HepG2 (cell line): ENCODE data around the gene FBF1. TPM values are rescaled to one million over a fixed set of nuclear protein-coding genes. Genes with fewer than 3 reads are reported as not detected.
A peak's percentile ranks its signal among the peaks of the same experiment; 100 is the strongest.

Experiments
- ATF1 ChIP-seq: IDR thresholded peaks from 2 replicates; pipeline ENCODE4 v1.6.1; 2016; ENCODE audit warnings: mild to moderate bottlenecking, control low read depth
- MAFK ChIP-seq, 2 experiments: IDR thresholded peaks in 1 of 2; conservative IDR thresholded peaks in 1 of 2; 2 replicates each; pipeline ENCODE4 v1.6.1; 2011; ENCODE audit warnings: improper control_type of control experiment in 2 of 2, low read length in 2 of 2
- RBFOX2 ChIP-seq: fragments of 200-400 bp; formaldehyde crosslinking; IDR thresholded peaks from 2 replicates; pipeline ENCODE4 v1.6.1; 2017; ENCODE audit warnings: low read depth, mild to moderate bottlenecking, low read length
- ZNF383 ChIP-seq: sonication (generic); formaldehyde crosslinking; IDR thresholded peaks from 2 replicates; pipeline ENCODE4 v1.4.0; 2020; ENCODE audit warnings: missing genetic modification reagents, mild to moderate bottlenecking, borderline replicate concordance
- ZNF484 ChIP-seq: sonication (generic); formaldehyde crosslinking; IDR thresholded peaks from 2 replicates; pipeline ENCODE4 v1.5.1; 2020; ENCODE audit warnings: mild to moderate bottlenecking, low read depth, missing genetic modification reagents, borderline replicate concordance
- ZNF570 ChIP-seq: sonication (generic); formaldehyde crosslinking; IDR thresholded peaks from 2 replicates; pipeline ENCODE4 v1.4.0; 2020; ENCODE audit warnings: mild to moderate bottlenecking, missing genetic modification reagents, borderline replicate concordance
- polyA plus RNA-seq, 8 experiments: library from polyadenylated mRNA; depleted of rRNA in 3 of 8; stranded (reverse) in 7 of 8; unstranded in 1 of 8; fragments of >200 nt; fragmentation: Illumina TruSeq in 4 of 8; extraction: Trizol in 4 of 8; gene quantifications; 2 replicates each; pipeline versions ENCODE4 v1.2.1 to v1.2.3, GENCODE V29; 2011 to 2016; ENCODE audit warnings: low read depth in 4 of 8, missing spikeins in 1 of 8, mixed read lengths in 1 of 8; ENCODE audit not compliant: insufficient read depth in 1 of 8
- total RNA-seq, 5 experiments: library from RNA; depleted of rRNA; stranded (reverse); fragments of >200 nt; fragmentation: Illumina TruSeq; extraction: Trizol; gene quantifications; 2 replicates each; pipeline ENCODE4 v1.2.3, GENCODE V29; 2016; ENCODE audit warnings: low read depth in 1 of 5
- TF ChIP-seq, protein P1 (sequence below): sonication (generic); formaldehyde crosslinking; IDR thresholded peaks from 2 replicates; pipeline ENCODE4 v1.4.0; 2020; ENCODE audit warnings: low read depth, mild to moderate bottlenecking, missing genetic modification reagents
- TF ChIP-seq, protein P2 (sequence below): sonication (generic); formaldehyde crosslinking; IDR thresholded peaks from 2 replicates; pipeline ENCODE4 v1.4.0; 2020; ENCODE audit warnings: mild to moderate bottlenecking, missing genetic modification reagents
- TF ChIP-seq, protein P3 (sequence below): sonication (generic); formaldehyde crosslinking; IDR thresholded peaks from 2 replicates; pipeline ENCODE4 v1.4.0; 2020; ENCODE audit warnings: missing genetic modification reagents
- TF ChIP-seq, protein P4 (sequence below): sonication (generic); formaldehyde crosslinking; IDR thresholded peaks from 2 replicates; pipeline ENCODE4 v1.4.0; 2020; ENCODE audit warnings: missing genetic modification reagents, borderline replicate concordance

The FBF1 gene
- total and polyA plus RNA-seq, 2 of the 13 experiments (the other 11 are each of a cell fraction or from before 2014, with no cell fraction given) = 2.4 to 8.1 TPM

DNA sequence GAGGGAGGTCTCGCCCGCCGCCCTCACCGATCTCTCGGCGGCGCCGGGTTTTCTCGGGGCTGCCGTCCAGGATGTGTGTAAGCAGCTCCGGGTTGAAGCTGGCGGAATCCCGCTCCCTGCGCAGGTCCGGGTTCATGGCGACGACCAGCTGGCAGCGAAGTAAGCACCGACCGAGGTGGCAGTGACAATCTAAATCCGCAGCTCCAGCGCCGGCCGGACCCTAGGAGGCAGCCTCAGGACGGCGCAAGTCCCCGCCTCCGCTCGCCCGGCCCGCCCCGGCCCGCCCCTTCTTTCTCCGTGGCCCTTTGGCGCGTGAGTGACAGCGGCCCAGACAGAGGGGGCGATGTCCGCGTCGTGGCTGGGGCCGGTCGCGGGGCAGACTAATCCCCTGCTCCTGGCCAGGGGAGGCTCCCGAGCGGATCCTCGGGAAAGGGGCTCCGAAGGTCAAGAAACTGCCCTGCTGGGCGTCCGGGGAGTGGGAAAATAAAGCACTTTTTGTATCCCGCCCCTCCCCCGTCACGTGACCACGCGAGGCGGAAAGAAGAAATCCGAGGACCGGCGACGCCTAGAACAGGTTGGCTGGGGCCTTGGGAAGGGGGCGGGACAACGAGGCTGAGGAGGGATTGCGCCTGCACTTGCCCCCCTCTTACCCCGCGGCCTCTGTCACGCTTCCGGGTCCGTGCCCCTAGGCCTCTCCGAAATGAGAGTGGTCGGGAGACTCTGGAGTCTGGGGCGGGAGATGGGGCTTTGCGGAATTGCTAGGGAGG lies 38.3 kb upstream of the FBF1 start, which contains the start of the genes ACOX1 and TEN1 (continued):
- TF ChIP-seq, protein P1, sequence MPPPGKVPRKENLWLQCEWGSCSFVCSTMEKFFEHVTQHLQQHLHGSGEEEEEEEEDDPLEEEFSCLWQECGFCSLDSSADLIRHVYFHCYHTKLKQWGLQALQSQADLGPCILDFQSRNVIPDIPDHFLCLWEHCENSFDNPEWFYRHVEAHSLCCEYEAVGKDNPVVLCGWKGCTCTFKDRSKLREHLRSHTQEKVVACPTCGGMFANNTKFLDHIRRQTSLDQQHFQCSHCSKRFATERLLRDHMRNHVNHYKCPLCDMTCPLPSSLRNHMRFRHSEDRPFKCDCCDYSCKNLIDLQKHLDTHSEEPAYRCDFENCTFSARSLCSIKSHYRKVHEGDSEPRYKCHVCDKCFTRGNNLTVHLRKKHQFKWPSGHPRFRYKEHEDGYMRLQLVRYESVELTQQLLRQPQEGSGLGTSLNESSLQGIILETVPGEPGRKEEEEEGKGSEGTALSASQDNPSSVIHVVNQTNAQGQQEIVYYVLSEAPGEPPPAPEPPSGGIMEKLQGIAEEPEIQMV = peak; percentile 34; the same call in 1 of the 2 replicates
- peak; percentile 98 for TF ChIP-seq RBFOX2
- no peak for TF ChIP-seq MAFK (conservative IDR thresholded peaks at IDR 0.05 in 1 of 2, IDR thresholded peaks at IDR 0.05 in 1 of 2; ENCODE audit: low read length in 2 of 2)
- peak; percentile 44; the same call in 1 of the 2 replicates for TF ChIP-seq ATF1 (CRISPR knock-in tag)
- TF ChIP-seq, protein P2, sequence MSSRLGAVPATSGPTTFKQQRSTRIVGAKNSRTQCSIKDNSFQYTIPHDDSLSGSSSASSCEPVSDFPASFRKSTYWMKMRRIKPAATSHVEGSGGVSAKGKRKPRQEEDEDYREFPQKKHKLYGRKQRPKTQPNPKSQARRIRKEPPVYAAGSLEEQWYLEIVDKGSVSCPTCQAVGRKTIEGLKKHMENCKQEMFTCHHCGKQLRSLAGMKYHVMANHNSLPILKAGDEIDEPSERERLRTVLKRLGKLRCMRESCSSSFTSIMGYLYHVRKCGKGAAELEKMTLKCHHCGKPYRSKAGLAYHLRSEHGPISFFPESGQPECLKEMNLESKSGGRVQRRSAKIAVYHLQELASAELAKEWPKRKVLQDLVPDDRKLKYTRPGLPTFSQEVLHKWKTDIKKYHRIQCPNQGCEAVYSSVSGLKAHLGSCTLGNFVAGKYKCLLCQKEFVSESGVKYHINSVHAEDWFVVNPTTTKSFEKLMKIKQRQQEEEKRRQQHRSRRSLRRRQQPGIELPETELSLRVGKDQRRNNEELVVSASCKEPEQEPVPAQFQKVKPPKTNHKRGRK (CRISPR knock-in tag) = no peak
- TF ChIP-seq ZNF570 (CRISPR knock-in tag) = no peak; the same call in 1 of the 2 replicates
- TF ChIP-seq, protein P3, sequence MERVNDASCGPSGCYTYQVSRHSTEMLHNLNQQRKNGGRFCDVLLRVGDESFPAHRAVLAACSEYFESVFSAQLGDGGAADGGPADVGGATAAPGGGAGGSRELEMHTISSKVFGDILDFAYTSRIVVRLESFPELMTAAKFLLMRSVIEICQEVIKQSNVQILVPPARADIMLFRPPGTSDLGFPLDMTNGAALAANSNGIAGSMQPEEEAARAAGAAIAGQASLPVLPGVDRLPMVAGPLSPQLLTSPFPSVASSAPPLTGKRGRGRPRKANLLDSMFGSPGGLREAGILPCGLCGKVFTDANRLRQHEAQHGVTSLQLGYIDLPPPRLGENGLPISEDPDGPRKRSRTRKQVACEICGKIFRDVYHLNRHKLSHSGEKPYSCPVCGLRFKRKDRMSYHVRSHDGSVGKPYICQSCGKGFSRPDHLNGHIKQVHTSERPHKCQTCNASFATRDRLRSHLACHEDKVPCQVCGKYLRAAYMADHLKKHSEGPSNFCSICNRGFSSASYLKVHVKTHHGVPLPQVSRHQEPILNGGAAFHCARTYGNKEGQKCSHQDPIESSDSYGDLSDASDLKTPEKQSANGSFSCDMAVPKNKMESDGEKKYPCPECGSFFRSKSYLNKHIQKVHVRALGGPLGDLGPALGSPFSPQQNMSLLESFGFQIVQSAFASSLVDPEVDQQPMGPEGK = peak; percentile 88
- TF ChIP-seq ZNF484 (CRISPR knock-in tag) = peak; percentile 67; the same call in 1 of the 2 replicates
- TF ChIP-seq, protein P4, sequence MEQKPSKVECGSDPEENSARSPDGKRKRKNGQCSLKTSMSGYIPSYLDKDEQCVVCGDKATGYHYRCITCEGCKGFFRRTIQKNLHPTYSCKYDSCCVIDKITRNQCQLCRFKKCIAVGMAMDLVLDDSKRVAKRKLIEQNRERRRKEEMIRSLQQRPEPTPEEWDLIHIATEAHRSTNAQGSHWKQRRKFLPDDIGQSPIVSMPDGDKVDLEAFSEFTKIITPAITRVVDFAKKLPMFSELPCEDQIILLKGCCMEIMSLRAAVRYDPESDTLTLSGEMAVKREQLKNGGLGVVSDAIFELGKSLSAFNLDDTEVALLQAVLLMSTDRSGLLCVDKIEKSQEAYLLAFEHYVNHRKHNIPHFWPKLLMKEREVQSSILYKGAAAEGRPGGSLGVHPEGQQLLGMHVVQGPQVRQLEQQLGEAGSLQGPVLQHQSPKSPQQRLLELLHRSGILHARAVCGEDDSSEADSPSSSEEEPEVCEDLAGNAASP (CRISPR knock-in tag) = peak; percentile 64
- peak; percentile 91; the same call in 1 of the 2 replicates for TF ChIP-seq ZNF383 (CRISPR knock-in tag)
